Measurements from ENCODE around the gene TLE6.
"Not testable (repeated sequence)": the region's sequence is repeated elsewhere in the genome, so short reads cannot be mapped to it uniquely, and the experiment has no call there.

Gene TLE6

GRCh38 chr19:3007975-3008374 is 30.6 kb downstream of the TLE6 start:
- no peaks in the 10 kb centered on the region for H3K4me1 ChIP-seq (ENCODE audit: insufficient read depth, poor library complexity, severe bottlenecking)
- no peak for TF ChIP-seq CTCF (IDR thresholded peaks at IDR 0.05; ENCODE audit: poor library complexity, severe bottlenecking)
- ATAC-seq (ENCODE audit: low read depth) = no peak
- no peak overlapping the region for H3K4me3 ChIP-seq (ENCODE audit: severe bottlenecking)
- H3K27ac ChIP-seq (ENCODE audit: poor library complexity, severe bottlenecking) = no peak overlapping the region
- no peaks in the 10 kb centered on the region for H3K36me3 ChIP-seq (ENCODE audit: low read depth)
- DNase-seq (ENCODE audit: low spot score) = no peak
- H3K27me3 ChIP-seq (ENCODE audit: insufficient read depth, poor library complexity, severe bottlenecking) = no peaks in the 10 kb centered on the region
- H3K9me3 ChIP-seq (ENCODE audit: severe bottlenecking) = no peaks in the 10 kb centered on the region

GRCh38 chr19:3008994-3009393 is 31.6 kb downstream of the TLE6 start:
- H3K36me3 ChIP-seq (ENCODE audit: low read depth) = no peaks in the 10 kb centered on the region
- no peak for ATAC-seq (ENCODE audit: low read depth)
- H3K27ac ChIP-seq (ENCODE audit: poor library complexity, severe bottlenecking) = no peak overlapping the region
- no peaks in the 10 kb centered on the region for H3K27me3 ChIP-seq (ENCODE audit: insufficient read depth, poor library complexity, severe bottlenecking)
- H3K9me3 ChIP-seq (ENCODE audit: severe bottlenecking) = no peaks in the 10 kb centered on the region
- H3K4me3 ChIP-seq (ENCODE audit: severe bottlenecking) = no peak overlapping the region
- no peak for TF ChIP-seq CTCF (IDR thresholded peaks at IDR 0.05; ENCODE audit: poor library complexity, severe bottlenecking)
- H3K4me1 ChIP-seq (ENCODE audit: insufficient read depth, poor library complexity, severe bottlenecking) = no peaks in the 10 kb centered on the region
- DNase-seq (ENCODE audit: low spot score) = no peak

GRCh38 chr19:3010871-3011270 is 33.5 kb downstream of the TLE6 start:
- Histone ChIP-seq H3K36me3 (ENCODE audit: low read depth) (no peaks in the 10 kb centered on the region), H3K27ac (ENCODE audit: poor library complexity, severe bottlenecking) (no peak overlapping the region), H3K4me1 (ENCODE audit: insufficient read depth, poor library complexity, severe bottlenecking) (no peaks in the 10 kb centered on the region), H3K27me3 (ENCODE audit: insufficient read depth, poor library complexity, severe bottlenecking) (no peaks in the 10 kb centered on the region), H3K4me3 (ENCODE audit: severe bottlenecking) (no peak overlapping the region), H3K9me3 (ENCODE audit: severe bottlenecking) (no peaks in the 10 kb centered on the region)
- ATAC-seq (ENCODE audit: low read depth) (no peak), DNase-seq (ENCODE audit: low spot score) (no peak)
- TF ChIP-seq CTCF (IDR thresholded peaks at IDR 0.05; ENCODE audit: poor library complexity, severe bottlenecking) = no peak

- not testable (repeated sequence) for H3K27me3 ChIP-seq (ENCODE audit: insufficient read depth, poor library complexity, severe bottlenecking); H3K4me3 ChIP-seq (ENCODE audit: severe bottlenecking); DNase-seq (ENCODE audit: low spot score); H3K36me3 ChIP-seq (ENCODE audit: low read depth); H3K9me3 ChIP-seq (ENCODE audit: severe bottlenecking); H3K4me1 ChIP-seq (ENCODE audit: insufficient read depth, poor library complexity, severe bottlenecking); ATAC-seq (ENCODE audit: low read depth); H3K27ac ChIP-seq (ENCODE audit: poor library complexity, severe bottlenecking)
Observed at GRCh38 chr19:3012059-3012458, 34.7 kb downstream of the TLE6 start.

- no peak overlapping the region for H3K4me3 ChIP-seq (ENCODE audit: severe bottlenecking)
- ATAC-seq (ENCODE audit: low read depth) = no peak
- H3K36me3 ChIP-seq (ENCODE audit: low read depth) = no peaks in the 10 kb centered on the region
- H3K27me3 ChIP-seq (ENCODE audit: insufficient read depth, poor library complexity, severe bottlenecking) = no peaks in the 10 kb centered on the region
- no peaks in the 10 kb centered on the region for H3K4me1 ChIP-seq (ENCODE audit: insufficient read depth, poor library complexity, severe bottlenecking)
- no peak overlapping the region for H3K27ac ChIP-seq (ENCODE audit: poor library complexity, severe bottlenecking)
- TF ChIP-seq CTCF (IDR thresholded peaks at IDR 0.05; ENCODE audit: poor library complexity, severe bottlenecking) = no peak
- no peak for DNase-seq (ENCODE audit: low spot score)
- no peaks in the 10 kb centered on the region for H3K9me3 ChIP-seq (ENCODE audit: severe bottlenecking)
Observed at GRCh38 chr19:3012621-3013262, 35.4 kb downstream of the TLE6 start.
